Measurements from ENCODE around the gene ZNF622.

Gene ZNF622, protein sequence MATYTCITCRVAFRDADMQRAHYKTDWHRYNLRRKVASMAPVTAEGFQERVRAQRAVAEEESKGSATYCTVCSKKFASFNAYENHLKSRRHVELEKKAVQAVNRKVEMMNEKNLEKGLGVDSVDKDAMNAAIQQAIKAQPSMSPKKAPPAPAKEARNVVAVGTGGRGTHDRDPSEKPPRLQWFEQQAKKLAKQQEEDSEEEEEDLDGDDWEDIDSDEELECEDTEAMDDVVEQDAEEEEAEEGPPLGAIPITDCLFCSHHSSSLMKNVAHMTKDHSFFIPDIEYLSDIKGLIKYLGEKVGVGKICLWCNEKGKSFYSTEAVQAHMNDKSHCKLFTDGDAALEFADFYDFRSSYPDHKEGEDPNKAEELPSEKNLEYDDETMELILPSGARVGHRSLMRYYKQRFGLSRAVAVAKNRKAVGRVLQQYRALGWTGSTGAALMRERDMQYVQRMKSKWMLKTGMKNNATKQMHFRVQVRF

DNA sequence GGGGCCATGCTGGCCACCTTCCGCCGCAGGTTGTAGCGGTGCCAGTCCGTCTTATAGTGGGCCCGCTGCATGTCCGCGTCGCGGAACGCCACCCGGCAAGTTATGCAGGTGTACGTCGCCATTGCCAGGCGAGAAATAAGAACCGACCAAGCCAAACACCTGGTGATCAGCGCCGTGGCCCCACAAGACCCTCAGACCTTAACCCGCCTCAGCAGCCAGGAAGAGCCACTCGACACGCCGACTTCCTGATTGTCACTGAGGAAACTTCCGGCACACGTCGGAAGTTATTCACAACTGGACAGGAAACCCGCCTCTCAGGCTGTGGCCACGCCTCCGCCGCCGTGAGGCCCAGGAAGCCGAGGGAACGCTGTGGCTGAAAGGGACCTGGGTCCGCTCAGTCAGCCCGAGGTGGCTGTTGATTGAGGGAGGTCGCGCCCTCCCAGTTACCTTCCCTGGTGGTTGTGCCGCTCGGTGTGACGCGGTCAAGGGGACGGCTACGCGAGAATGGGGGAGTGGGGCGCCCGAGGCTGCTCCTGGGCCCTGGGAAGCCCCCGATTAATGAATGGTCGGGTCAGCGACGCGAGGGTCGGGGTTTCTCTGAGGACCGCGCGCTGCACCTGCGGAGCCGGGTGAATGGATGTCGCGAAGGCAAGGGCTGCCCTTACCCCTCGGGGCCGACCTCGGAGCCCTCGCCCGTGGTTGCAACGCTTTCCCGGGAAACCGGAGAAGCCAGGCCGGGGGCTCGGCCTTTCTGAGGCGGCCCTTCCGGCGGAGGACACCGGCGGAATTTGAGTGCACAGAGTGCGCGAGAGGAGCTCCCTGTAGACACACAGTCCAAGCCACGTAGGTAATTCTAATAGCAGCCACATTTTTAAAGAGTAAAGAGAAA lies at the start of gene ZNF622:
Gene ZNF622 (minus strand): TSS at position 257 of the 889 bp plus-strand sequence. CDS start 135 bp downstream, at position 122.
- peak; percentile 95 for DNase-seq (ENCODE audit: low spot score)

DNA sequence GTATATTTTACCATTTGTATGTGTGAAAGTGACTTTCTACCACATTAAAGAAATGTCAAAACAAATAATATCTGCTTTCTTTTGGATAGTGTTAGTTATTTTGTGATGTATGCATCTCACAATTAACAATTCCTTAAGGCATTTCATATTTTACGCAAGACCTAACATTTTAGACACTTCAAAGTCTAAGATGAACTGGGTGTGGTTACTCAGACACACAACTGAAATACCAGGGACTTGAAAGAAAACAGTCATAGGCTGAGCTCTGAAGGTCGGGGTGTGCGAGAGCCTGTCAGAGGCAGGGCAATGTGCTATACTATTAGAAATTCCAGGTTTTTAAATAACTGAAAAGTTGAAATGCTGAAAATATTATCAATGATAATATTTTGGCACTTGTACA lies 44.5 kb upstream of the ZNF622 start:
- no peak for DNase-seq (ENCODE audit: low spot score)

DNA sequence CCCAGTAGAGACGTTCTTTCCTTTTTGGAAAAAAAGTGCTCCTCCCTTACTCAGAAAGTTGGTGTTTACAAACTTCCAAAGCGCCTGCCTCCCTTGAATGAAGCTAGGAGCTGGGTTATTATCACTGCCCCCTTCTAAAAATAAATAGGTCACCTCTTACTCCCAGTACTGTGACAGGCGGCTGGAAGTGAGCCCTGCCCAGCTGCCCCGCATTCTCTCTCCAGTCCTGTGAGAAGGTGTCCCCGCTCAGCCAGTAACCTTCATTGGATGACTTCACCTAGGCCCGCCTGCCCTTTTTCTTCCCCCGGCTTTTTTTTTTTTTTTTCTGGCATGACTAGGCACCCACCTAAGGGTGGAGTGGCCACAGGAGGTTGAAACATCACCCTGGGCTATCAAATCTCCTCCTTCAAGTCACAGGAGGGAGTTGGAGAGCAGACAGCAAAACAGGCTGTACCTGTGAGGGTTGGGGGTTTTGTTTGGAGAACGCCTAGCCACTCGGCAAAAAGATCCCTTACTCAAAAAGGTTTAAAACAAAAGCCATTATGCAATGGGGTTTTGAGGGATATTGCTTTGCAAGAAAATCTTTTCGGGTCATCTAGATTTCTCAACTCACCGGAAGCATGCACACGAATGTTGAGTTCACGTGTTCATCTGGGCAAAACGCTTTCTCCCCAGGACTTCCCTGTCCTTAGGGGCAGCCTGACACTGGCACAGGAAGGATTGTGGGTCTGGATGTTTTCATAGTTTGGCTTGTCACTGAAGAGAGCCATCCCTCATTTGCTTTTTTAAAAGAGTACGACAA lies 43.3 kb upstream of the ZNF622 start:
- DNase-seq (ENCODE audit: low spot score), result peak; percentile 95

DNA sequence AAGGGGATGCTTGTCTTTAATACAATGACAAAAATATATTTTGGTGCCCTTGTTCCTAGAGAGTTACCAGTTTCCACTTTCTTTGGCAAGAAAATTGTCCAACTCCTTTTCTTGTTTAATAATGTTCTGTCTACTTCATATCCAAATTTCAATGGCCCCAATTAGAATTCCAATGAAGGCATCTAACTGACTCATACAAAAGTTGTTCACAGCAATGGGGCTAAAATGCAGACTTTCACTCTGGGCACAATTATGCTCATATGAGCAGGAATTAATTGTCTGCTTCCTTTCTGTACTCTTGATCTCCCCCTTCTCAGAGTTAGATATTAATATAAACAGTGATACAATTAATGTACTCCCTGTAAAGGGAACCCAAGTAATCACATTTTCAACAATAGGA lies 42.1 kb upstream of the ZNF622 start:
- DNase-seq (ENCODE audit: low spot score), result peak; percentile 40

DNA sequence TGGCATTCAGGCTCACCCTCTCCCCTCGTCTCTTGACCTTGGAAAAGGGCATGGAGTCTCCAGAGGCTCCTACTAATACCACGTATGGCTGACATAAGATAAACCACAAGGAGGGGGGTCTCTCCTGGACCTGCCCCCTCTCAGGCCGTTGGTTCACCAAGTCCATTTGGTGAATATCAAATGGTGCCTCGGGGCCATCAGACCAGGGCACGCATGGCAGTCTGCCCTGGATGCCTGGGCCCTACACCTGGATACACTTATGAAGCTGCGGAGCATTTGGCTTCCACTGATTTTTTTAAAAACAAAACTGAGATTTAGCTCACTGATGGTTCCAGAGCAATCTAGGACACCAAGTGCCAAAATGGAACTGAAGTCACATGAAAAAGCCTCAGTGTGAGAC lies 40.3 kb upstream of the ZNF622 start:
- no peak for DNase-seq (ENCODE audit: low spot score)

DNA sequence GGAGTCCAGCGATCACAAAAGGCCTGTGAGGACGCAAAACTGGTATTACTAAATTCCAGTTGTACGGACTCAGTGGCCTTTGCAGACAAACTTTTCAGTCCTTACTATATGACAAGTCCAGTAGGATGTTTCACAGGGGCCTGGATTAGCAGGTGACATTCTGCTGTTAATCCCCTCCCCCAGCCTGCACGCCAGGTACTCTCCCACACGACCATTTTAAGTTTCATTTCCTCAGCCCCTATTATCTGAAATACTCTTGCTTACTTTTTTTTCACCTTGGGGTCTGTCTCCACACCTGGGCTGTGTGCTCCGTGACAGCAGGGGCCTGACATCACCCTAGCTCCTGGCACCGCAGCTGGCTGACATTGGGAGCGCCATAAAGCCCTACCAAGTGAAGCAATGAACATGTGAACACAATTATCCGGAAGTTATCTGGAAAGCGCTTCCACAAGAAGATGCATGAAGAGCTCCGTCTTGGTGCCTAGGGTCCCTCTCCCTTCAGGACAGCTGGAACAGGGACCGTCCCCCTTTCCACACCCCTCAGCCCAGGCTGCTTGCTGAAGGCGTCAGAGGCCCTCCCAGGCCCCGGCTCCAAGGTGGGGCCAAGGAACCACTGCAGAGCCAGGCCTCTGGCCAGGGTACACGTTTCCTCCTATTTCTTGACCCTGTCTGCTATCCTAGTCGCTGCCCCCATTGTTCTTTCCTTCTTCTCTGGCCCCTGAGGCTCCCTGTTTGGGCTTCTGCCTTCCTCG lies 39.7 kb upstream of the ZNF622 start:
- no peak for DNase-seq (ENCODE audit: low spot score)

DNA sequence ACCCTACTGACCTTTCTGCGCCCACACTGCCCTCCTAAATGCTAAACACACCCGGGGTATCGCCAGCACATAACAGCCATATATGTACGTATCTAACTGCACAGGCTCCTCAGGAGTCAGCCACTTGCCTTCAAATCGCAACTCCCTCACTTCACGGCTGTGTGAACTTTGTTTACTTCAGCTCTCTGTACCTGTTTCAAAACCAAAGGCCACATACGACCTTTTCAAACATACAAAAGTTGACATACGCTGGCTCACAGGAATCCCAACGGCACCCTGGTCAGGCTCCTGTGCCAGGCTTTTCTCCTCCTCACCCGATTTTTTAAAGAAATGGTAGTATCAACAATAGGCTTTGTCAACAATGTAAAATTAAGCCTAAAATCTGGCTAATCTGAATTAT lies 39.0 kb upstream of the ZNF622 start:
- DNase-seq (ENCODE audit: low spot score), result no peak

DNA sequence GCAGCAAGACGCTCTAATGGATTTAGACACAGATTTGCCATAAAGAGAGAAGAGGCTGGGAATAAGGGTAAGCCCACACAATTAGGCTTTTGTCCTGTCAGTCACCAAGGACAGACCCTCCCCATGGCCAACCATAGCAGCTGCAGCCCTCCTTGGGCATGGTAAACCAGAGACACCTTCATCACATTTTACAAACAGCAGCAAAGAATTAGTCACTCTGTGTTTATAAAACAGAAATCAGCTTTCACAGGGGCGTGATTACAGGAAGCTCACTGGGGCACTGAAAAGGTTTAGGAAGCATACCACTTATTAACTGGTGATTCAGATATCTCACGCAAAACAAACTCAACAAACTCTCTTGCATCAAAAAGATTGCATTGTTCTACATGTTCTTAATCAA lies 37.3 kb upstream of the ZNF622 start:
- DNase-seq (ENCODE audit: low spot score), result peak; percentile 84

DNA sequence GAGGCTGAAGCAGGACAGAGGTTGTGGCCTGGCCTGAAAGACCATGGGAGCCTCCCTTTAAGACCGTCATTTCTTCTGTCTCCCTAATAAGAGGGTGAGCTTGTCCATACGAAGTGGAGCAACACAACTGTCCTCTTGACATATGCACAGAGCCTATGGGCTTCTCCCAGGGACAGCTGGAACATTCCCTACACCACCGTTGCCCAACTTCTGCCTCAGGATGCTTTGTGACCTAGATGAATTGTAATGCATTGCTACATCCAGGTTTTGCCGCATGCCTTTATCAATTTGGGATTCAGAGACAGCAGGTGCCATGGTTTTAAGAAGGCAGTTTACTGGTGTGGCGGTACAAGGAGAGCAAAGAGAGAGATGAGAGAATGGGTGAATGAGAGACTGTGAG lies 34.4 kb upstream of the ZNF622 start:
- no peak for DNase-seq (ENCODE audit: low spot score)

DNA sequence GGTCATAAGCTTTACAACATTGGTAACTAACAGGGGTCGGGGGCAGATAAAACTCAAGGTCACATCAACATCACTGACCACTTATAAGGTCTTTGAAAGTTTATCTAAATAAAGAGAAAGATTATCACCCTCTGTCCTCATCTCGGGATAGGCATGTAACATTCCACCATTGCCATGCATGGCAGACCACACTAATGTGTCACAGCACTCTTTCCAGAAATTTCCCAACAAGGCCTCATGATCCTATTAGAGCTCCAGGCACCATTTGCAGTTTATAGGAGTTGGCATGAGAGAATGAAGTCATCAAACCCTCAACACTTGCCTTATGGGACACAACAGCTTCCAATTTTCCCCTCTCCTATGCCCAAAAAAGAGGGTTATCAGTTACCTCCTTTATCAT lies 31.9 kb upstream of the ZNF622 start:
- peak; percentile 57 for DNase-seq (ENCODE audit: low spot score)

DNA sequence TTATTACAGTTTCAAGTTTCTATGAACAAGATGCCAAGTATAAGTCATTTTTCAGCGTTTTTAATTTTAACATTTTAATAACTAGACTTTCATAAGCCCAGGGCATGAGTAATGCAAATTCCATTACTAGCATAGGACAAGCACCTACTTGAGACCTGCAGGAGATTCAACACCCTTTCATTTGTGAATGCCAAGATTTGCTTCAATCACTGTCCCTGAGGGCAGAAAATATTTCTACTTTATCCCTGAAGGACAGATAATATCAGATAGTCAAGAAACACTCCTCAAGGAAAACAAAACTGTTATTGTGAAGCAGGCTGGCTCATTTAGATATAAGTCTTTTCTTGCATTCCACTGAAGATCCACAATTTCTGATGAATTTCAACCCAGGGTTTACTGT lies 27.7 kb upstream of the ZNF622 start:
- DNase-seq (ENCODE audit: low spot score), result peak; percentile 30

DNA sequence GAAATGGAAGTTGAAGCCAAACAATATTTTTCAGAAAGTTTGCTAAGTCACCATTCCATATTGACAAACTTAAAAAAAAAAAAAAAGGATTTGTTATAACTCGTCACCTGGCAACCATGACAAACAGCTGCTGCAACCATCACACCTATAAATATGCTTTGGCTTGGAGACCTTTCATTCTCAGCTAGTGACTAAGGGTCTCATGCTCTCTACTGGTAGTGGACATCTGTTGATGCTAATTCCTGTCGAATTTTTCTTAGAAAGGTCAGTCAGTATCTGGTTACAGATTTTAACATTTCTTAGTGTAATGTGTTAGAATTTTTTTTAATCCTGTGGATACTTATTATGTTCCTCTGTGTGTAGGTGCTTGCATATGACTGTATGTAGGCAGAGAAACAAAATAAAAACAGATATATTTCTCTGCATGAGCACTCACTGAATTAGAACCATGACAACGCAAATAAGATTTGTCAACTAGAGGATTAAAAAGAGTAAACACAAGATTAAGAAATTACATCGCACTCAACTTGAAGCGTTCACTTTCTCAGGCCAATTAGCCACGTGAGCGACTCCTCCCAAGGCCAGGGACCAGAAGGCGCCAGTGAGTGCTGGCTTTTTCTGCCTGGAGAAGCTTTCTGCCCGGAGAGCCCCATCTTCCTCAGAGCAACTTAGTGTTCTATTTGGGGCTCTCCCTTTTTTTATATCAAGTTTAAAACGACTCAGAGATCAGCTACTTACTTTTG lies 27.0 kb upstream of the ZNF622 start:
- DNase-seq (ENCODE audit: low spot score), result peak; percentile 92

DNA sequence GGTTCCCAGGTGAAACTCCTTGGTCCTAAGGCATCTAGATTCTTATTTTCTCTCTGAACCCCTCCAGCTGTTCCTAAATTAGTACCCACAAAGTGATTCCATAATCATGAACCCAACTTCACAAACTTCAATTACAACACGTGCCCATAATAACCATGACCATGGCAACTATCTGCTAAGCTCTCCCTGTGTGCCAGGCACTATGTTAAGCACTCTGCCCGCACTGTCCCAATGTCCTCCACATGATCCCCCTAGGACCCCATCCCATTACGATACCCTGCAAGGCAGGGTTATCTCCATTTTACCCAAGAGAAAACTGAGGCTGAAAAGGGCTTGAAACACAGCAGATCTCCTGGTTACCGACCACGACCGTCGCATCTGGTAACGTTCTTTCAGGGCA lies 25.3 kb upstream of the ZNF622 start:
- DNase-seq (ENCODE audit: low spot score), result no peak

DNA sequence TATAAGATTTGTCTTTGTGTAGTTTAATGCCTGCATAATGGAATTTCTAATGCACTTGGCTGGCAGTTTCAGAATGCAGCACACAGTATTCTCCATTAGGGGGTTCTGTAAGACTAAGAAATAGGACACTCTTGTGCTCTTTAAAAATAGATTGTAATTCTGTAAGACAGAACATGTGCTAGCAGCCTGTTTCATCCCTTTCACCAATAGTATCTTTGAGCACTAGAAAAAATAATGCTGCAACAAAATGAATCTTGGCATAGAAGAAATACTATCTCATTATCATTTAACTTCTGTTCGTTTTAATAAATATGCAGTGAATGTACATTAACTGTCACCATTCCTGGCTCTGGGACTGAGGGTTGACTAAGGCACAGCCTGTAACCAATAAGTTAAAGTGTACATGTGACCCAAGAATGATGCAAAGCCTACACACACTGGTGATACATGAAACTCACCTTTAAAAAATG lies 23.8 kb upstream of the ZNF622 start:
- peak; percentile 69 for DNase-seq (ENCODE audit: low spot score)

DNA sequence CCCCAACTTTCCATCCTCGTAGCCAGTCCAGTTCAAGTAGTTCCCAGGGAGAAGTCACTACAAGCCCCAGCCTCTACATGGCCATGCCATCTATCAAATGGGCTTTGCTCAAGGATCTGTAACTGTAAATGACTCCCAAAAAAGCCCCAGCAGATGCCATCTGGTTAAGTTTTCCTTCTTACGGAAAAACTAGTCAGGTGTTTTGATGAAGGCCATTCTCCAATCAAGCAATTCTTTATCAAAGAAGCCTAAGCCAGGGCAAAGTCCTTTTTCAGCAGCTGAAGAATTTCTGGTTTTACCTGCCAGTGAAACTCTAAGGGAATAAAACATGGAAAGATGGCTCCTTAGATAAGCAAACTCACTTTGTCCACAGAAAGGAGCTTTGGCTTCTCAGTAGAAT lies 21.9 kb upstream of the ZNF622 start:
- DNase-seq (ENCODE audit: low spot score), result no peak

DNA sequence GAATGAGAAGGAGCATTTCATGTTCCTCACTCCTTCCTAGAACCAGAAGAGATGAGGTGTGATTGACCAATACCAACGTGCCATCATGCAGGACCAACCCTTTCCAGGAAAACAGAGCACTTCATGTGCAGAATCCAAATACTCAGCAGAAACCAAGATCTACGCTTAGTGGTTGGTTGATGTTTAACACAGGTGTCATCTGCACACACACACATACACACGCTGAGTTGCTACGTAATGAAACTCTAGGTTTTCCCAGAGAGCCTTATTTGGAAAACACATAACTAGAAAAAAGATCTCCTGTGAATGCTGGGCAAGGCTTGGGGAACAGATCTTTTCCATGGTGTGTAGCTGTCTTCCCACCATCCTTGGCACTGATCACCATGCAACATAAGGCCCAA lies 21.1 kb upstream of the ZNF622 start:
- peak; percentile 94 for DNase-seq (ENCODE audit: low spot score)

DNA sequence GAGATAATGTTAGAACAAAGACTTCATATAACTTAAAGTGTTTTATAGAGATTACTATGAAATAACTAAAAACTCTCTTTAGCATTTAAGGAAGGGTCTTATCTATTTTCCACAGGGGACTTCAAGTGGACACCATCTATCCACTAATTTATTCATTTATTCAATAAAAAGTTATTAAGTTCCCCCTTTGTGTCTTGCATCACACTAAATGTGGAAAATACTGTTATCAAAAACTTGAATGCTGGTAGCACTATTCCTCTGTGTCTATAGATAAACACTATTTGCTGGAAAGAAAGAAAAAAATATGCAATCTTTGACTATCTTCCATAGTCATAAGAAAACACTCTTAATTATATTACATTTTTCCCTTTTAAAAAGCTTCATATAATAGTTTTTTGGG lies 20.1 kb upstream of the ZNF622 start:
- no peak for DNase-seq (ENCODE audit: low spot score)

DNA sequence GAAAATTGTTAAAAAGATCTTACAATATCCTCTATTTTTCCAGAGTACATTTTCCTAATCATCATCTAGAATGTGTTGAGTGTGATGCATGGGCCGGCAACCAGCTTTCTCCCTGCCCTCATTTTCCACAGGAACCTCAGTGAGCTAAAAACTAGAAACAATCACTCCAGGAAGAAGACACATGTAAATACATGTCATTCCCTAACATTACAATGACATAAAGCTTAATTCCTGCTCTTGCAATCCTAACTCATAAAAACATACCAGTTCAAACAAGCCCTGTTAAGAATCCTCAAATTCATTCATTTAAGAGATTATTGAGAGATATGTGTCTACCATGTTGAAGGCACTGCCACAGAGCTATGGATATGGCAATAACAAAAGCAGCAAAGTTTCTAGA lies 18.5 kb upstream of the ZNF622 start:
- DNase-seq (ENCODE audit: low spot score), result no peak

DNA sequence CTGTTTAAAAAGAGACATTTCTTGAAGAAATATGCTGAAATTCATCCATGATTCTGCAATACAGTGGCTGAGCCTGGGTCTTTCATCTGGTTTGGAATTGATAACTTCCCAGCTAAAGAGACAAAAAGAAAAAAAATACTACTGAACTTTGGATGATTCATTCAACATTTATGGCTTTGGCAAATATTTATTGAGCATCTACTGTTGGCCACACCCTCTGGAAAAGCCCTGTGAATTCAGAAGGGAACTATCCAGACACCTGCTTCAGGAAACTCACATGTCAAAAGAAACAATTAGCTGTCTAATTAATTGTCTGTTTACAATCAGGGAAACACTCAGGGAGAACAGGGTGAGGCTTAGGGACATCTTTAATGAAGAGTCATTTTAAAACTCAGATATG lies 17.8 kb upstream of the ZNF622 start:
- DNase-seq (ENCODE audit: low spot score), result no peak

DNA sequence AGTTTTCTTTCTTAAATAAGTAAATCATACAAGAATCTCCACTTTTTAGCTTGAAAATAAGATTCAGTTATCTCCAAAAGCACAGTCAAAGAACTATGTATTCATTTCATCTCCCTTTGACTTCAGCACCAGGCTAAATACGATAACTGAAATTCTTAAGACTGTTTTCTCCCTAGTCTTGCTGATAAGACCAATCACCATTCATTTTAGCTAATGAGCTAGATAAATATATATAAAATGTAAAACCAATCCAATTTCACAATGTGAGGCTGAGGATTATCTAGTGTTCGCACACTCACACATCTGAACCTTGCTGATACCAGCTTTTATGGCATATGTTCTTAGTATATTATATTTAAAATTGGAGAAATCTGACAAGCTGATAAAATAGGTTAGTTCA lies 17.3 kb upstream of the ZNF622 start:
- DNase-seq (ENCODE audit: low spot score), result no peak
